HepG2 (cell line): ENCODE results near the gene ZNF275.

Source experiments
- CTCF ChIP-seq: sonication (generic); formaldehyde crosslinking; IDR thresholded peaks from 2 replicates; pipeline ENCODE4 v1.5.0; 2020; ENCODE audit warnings: mild to moderate bottlenecking, missing genetic modification reagents, moderate library complexity
- GATAD2A ChIP-seq: IDR thresholded peaks from 2 replicates; pipeline ENCODE4 v1.6.1; 2016
- NRL ChIP-seq: sonication (generic); formaldehyde crosslinking; IDR thresholded peaks from 2 replicates; pipeline ENCODE4 v1.5.0; 2020; ENCODE audit warnings: missing genetic modification reagents, mild to moderate bottlenecking, moderate library complexity, borderline replicate concordance
- PBX3 ChIP-seq: sonication (generic); formaldehyde crosslinking; IDR thresholded peaks from 2 replicates; pipeline ENCODE4 v1.8.1; 2023; ENCODE audit warnings: missing genetic modification reagents, inconsistent platforms, borderline replicate concordance
- SP1 ChIP-seq, 2 experiments: fragments of 450-650 bp in 1 of 2; sonication (generic) in 1 of 2; formaldehyde crosslinking in 1 of 2; IDR thresholded peaks; 2 replicates each; pipeline versions ENCODE4 v1.4.0 to v1.6.1; 2016 to 2020; ENCODE audit warnings: missing genetic modification reagents in 1 of 2

DNA sequence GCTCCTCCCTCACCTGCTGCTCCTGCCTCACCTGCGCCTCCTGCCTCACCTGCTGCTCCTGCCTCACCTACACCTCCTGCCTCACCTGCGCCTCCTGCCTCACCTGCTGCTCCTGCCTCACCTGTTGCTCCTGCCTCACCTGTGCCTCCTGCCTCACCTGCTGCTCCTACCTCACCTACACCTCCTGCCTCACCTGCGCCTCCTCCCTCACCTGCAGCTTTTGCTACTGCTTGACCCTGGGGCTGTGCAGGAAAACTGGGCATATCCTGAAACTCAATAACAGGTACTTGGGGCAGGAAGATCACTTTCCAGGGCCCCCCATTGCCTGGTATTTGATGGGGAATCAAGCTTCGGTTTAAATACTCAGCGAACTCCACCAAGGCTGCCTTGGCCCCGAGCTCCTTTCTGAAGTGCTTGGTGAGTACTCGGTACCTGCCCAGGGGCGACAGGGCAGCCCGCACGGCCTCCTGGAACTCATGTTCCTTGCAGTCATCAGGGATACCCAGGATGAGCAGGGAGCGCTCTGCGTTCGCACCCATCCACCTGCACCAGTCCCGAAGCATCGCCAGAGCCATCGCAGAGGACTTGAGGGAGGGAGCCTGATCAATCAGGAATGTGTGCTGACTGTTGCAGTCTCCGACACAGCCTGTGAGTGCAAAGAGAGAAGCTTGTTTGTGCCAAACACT, 64.5 kb downstream of the ZNF275 start:
- TF ChIP-seq CTCF (no peak), SP1 (IDR thresholded peaks at IDR 0.05) (no peak), SP1 (CRISPR knock-in tag; IDR thresholded peaks at IDR 0.05) (no peak), PBX3 (CRISPR knock-in tag) (no peak), NRL (CRISPR knock-in tag) (no peak), GATAD2A (CRISPR knock-in tag) (no peak)
